HPDE6-E6E7 (cell line): Measurements from ENCODE around the gene RNF40.

ENCODE experiments used
- DNase-seq: peaks from one replicate; pipeline ENCODE4 v3.0.0; 2011; ENCODE audit warnings: missing footprints; ENCODE audit errors: extremely low spot score

RNF40 gene

GRCh38 chr16:30762991-30763725 lies 1.0 kb downstream of the RNF40 start:
- DNase-seq = no peak

DNA sequence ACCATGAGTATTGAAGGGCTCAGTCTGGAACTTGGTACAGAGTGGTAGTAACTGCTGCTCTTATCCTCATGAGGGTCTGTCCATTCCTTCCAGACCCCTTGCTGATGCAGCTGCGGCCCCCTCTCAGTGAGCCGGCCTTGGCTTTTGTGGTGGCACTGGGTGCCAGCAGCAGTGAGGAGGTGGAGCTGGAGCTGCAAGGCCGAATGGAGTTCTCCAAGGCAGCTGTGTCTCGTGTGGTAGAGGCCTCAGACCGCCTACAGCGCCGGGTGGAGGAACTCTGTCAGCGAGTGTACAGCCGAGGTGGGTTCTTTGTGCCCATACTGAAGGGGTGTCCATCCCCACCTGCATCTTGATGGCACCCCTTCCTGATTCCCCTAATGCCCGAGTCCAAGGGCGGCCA lies 2.0 kb downstream of the RNF40 start:
- DNase-seq = no peak

DNA sequence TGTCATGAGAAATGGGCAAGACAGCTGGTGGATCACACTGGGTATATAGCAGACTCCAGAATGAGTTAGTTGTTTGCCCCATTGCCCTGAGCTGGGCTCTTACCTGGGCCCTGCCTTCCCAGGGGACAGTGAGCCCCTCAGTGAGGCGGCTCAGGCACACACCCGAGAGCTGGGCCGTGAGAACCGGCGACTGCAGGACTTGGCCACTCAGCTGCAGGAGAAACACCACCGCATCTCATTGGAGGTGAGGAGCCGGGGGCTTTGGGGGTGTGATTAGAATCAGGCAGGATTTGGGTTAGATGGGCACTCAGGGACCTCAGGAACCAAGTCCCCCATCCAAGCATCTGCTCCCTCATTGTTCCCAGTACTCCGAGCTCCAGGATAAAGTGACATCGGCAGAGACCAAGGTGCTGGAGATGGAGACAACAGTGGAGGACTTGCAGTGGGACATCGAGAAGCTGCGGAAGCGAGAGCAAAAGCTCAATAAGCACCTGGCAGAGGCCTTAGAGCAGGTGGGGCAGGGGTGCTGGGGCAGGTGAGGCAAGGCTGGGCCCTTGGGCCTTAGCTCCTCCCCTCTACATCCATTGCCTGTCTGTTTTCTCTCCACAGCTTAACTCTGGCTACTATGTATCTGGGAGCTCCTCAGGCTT lies 2.8 kb downstream of the RNF40 start:
- DNase-seq = no peak

DNA sequence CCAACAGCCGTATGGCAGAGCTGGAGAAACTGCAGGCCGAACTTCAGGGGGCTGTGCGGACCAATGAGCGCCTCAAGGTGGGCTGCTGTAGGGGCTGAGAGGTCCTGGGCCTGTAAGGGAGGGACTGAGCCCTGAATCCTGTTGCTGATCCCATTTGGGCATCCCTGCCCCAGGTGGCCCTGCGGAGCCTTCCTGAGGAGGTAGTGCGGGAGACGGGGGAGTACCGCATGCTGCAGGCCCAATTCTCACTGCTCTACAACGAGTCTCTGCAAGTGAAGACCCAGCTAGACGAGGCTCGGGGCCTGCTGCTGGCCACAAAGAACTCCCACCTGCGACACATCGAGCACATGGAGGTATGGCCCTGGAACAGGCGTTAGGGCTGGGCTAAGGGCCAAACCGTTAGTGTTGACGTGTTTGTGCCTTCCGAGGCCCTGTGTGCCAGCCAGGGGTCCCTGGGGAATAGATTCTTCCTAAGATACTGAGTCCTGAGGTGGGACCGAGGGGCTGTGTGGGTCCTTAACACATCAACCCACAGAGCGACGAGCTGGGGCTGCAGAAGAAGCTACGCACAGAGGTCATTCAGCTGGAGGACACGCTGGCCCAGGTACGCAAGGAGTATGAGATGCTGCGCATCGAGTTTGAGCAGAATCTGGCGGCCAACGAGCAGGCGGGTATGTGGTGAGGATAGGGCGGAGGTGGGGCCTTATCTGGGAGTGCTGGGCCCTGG lies 4.2 kb downstream of the RNF40 start:
- no peak for DNase-seq

GRCh38 chr16:30766933-30767284 lies 4.8 kb downstream of the RNF40 start:
- DNase-seq = no peak

GRCh38 chr16:30767767-30768465 lies 5.8 kb downstream of the RNF40 start:
- no peak for DNase-seq

- no peak for DNase-seq
Measured at GRCh38 chr16:30768583-30769181, 6.6 kb downstream of the RNF40 start.

GRCh38 chr16:30769379-30770089 lies 7.4 kb downstream of the RNF40 start:
- DNase-seq = no peak

DNA sequence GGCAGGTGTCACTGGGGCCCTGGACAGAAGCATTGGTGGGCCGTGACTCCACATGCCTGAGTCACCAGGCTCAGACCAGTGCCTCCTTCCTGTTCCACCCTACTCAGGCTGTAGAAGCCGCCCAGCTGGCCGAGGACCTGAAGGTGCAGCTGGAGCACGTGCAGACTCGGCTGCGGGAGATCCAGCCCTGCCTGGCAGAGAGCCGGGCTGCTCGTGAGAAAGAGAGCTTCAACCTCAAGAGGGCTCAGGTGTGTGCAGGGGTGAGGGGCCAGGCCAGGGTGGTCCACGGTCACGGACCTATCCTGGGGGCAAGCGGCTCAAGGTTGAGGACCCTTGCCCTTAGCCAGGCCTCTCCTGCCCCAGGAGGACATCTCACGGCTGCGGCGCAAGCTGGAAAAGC lies 9.6 kb downstream of the RNF40 start:
- DNase-seq = peak; percentile 60

- no peak for DNase-seq
Measured at GRCh38 chr16:30773826-30774225, 11.7 kb downstream of the RNF40 start.

DNA sequence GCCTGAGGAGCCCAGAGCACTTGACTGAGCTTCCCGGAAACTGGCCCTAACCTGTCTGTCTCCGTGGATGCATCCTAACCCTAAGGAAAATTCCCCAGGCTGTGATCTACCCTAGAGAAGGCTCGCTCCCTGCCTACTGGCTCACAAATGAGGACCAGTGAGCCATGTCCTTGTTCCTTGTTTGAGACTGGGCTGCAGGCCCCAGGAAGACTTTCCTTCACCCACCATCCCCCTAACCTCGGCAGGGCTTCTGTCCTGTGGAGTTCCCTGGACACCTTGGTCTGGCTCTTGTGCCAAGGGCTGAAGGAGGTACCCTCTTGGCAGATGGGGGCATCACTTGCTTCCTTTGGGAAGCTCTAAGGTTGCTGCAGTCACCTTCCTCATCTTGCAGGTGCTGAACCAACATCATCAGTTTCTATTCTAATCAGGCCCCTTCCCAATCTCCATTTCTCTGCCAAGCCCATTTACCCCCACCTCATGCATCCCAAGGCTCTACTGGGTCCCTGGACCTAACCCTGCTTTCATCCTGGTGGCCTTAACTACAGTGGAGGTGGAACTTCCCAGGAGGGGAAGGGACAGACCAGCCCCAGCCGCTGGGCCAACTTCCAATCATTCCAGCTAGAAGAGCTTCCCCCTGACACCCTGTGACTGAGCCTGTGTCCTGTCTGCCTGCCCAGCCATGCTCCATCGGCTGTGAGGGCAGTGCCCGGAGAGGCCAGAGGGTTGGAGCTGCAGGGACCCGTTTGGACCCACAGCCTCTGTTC lies 12.4 kb downstream of the RNF40 start:
- DNase-seq = no peak

DNA sequence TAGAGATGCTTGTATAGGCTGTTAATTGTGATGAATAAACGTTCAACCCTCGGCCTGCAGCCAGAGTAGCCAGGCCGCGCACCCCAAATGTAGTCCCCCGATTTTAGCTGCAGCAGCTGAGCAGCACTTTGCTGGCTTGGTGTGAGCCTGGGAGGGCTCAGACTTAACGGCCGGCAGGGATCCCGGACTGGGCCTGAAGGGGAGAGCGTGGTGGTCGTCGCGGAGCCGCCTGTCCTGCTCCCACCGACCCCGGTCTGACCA lies 12.9 kb downstream of the RNF40 start:
- no peak for DNase-seq

DNA sequence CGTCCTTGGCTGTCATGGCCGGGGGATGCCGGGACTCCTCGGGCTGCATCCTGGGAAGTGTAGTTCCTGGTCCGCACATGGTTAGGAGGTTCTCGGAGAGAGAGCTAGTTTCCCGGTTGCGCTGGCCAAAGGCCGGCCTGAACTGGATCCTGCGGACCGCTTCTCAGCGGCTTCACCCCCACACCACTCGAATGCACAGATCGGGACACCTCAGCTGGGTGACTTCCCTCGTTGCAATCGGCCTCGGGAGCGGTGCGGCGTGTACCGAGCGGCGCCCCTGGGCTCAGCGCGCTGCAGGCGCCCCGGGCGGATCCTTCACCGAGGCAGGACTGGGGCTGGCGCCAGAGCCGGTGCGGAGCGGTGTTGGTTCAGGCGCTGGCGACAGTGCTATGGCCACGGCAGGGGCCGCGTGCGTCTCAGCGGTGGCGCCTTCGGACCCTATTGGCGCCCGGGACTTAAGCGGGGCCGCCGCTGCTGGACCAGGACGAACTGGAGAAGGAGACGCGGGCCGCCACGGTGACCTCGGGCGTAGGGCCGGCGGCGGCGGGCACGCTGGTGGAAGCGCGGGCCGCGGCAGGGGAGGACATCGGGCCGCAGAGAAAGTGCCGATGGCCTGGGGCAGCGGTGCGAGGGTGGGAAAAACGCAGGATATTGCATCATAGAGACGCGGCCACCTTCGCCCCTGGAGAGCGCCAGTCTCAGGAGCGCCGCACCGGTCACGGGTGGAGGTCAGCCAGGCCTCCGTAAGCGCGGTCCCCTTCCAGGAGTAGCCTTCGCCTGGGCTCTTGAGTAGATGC lies 13.5 kb downstream of the RNF40 start:
- peak; percentile 91 for DNase-seq

GRCh38 chr16:30777591-30778297 lies 15.6 kb downstream of the RNF40 start:
- DNase-seq = no peak

GRCh38 chr16:30778549-30779244 lies 16.6 kb downstream of the RNF40 start:
- no peak for DNase-seq

DNA sequence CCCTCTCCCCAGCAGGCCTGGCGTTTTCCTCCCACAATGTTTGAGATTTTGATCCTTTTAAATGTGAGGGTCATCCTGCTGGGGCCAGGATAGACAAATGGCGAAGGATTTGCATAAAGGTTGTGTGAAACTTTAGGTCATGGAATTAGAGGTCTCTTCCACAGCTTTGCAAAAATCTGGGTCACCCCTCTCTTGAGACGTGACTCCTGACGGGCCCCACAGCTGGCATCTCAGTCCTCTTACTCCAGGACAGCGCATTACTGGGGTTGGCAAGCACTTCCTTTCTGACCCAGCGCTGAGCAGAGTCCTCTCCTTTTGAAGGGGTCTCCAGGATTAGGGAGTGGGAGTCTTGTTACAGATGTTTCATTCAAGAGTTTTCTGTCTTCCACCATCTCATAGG lies 17.5 kb downstream of the RNF40 start:
- no peak for DNase-seq

- DNase-seq = no peak
Measured at GRCh38 chr16:30780021-30780420, 17.9 kb downstream of the RNF40 start.

DNA sequence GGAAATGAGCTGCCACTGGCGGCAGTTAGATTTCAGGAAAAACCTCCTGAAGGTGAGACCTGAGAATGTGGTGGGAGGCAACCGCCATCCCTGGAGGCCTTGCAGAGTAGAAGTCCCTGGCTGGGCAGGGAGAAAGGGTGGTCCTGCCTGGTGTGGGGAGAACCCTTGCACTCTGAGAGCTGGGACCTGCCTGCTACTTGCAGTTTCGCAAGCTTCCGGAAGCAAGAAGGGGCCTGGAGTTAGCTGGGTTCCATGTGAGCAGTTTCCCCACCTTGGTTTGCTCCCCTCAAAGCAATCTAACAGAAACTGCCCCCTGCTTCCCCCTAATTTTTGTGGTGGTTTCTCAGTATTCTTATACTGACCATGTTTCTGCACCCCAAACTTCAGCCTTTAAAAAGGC lies 18.4 kb downstream of the RNF40 start:
- DNase-seq = no peak
